SU-DHL-6 (cell line): ENCODE results near the gene CACTIN.

Experiments
- EZH2phosphoT487 ChIP-seq: fragments of 200-600 bp; sonication (generic), shearing (Covaris generic); conservative IDR thresholded peaks from 2 replicates; pipeline ENCODE4 v1.6.1; 2018; ENCODE audit warnings: mild to moderate bottlenecking, antibody characterized with exemption, low read length, moderate library complexity, mixed read lengths
- TF ChIP-seq, protein P1 (sequence below): fragments of 200-600 bp; sonication (generic); IDR thresholded peaks from one replicate; pipeline ENCODE4 v1.5.1; 2017; ENCODE audit warnings: antibody characterized with exemption, mild to moderate bottlenecking, low read length, moderate library complexity; ENCODE audit not compliant: insufficient read depth, poor library complexity, severe bottlenecking

DNA sequence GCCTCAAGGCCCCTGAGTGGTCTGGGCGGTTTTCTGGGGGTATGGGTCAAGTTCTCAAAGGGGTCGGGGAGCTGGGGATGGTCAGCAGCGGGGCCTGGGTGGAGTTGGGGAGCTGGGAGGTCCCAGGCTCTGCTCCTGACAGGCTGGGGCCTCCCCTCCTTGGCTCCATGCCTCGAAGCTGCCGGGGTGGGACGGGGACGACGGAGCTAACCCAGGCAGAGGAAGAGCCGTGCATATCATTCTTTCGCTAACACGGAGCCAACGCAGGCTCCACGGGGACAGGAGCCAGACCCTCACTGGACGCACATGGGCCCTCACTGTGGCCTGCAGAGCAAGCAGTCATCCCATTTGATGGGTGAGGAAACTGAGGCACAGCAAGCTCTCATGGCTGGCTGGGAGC lies 25.8 kb upstream of the CACTIN start:
- TF ChIP-seq, protein P1, sequence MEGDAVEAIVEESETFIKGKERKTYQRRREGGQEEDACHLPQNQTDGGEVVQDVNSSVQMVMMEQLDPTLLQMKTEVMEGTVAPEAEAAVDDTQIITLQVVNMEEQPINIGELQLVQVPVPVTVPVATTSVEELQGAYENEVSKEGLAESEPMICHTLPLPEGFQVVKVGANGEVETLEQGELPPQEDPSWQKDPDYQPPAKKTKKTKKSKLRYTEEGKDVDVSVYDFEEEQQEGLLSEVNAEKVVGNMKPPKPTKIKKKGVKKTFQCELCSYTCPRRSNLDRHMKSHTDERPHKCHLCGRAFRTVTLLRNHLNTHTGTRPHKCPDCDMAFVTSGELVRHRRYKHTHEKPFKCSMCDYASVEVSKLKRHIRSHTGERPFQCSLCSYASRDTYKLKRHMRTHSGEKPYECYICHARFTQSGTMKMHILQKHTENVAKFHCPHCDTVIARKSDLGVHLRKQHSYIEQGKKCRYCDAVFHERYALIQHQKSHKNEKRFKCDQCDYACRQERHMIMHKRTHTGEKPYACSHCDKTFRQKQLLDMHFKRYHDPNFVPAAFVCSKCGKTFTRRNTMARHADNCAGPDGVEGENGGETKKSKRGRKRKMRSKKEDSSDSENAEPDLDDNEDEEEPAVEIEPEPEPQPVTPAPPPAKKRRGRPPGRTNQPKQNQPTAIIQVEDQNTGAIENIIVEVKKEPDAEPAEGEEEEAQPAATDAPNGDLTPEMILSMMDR, result no peak
- TF ChIP-seq EZH2phosphoT487, result no peak
